ENCODE results near the gene DLGAP3. TPM values are rescaled to one million over a fixed set of nuclear protein-coding genes. Genes with fewer than 3 reads are reported as not detected.

The DLGAP3 gene
- total RNA-seq, 2 donors from 2014 or later = 0.24 to 0.28 TPM

DNA sequence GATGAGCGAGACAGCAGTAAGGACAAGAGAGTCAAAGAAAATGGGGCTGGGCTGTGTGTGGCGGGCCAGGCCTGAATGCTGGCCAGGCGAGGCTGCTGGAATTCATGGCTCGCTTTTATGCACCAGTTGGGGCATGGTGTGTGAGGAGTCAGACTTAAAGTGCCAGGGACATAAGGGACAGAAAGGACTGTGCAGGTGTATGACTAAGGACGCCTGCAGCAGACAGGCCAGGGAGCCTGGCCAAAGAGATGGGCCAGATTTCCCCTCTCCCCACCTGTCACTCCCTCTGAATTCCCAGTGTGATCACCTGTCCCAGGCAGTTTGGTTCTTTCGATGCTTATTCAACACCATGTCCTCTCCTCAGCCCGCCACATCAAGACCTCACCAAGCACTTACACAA is 53.0 kb downstream of the DLGAP3 start:
- intact Hi-C loops (cut with DNase I, micrococcal nuclease) = no loop called here
- no peak for ATAC-seq
- no peak for DNase-seq

DNA sequence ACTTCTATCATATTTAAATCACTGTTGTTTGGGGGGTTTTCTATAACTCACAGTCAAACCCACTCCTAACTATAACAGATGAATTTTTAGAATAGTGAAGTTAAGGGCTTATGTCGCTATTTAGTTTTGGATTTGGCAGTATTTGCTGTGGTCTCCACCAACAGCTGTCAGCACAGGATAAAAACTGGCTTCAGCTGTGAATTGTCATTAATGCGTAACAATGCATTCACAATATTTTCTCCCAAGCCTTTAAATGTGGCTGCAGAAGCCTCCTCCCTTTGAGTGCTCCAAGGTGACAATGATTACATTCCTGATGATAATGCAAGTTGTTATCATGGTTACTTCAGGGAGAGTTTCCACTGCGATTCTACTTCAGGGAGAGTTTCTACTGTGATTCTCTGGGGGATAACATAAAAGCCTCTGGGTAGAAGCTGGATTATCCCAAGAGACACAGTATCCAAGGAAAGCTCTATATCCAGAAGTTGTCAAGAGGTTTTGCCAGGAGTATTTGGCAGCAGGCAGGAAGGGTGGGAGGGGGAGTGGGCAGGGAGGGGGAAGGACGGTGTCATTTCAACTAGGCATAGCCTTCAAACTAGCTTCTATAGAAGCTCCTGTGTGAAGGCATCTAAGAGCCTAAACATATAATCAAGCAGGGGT is 55.0 kb downstream of the DLGAP3 start:
- ATAC-seq (no peak), DNase-seq (no peak)
- intact Hi-C loops (cut with DNase I, micrococcal nuclease) = no loop called here

DNA sequence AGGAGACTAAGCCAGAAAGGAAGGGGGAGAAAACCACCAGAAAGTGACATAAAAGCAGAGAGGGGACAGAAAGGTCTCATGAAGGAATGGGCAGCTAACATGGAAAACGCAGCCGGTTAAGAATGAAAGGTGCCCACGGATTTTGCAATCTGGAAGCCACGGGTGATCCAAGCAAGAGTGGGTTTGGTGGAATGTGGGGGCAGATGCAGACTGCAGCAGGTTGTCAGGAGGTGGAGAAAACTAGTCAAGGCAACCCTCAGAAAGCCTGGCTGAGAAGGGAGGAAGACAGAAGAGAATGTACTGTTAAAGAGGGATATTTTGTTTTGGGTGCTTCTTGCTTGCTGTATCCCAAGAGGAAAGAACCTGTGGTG is 57.3 kb downstream of the DLGAP3 start:
- ATAC-seq (no peak), DNase-seq (no peak)
- intact Hi-C loops (cut with DNase I, micrococcal nuclease) = no loop called here

DNA sequence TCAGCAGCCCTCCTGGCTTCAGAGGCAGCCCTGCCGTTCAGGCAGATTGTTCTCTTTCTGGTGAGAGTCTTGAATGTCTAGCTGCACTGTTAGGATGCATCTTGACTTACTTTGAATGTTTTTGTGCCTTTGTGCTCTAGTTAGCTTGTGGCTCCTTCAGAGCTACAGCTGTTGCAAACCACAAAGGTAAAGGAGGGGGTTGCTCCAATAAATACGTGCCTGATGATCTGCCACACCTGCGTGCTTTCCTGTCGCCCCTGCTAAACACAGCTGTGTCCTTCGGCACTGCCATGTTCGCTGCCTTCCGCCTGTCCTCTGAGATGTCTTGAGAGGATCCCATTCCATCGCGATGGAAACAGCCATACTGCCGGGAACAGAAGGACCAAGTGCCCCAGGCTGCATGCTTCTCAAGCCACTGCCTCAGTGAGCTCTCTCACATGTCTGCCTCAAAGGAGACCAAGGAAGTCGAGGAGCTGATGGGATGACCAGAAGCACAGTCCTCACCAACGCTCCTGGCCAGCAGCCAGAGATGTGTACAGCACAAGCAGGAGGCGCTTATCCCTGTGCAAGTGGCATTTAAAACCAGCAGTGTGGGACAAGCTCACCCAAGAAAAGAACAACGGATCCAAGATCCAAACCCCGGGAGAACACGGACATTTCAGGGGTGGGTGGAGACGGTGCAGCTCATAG is 57.9 kb downstream of the DLGAP3 start:
- ATAC-seq (no peak), DNase-seq (no peak)
- intact Hi-C loops (cut with DNase I, micrococcal nuclease) = no loop called here

DNA sequence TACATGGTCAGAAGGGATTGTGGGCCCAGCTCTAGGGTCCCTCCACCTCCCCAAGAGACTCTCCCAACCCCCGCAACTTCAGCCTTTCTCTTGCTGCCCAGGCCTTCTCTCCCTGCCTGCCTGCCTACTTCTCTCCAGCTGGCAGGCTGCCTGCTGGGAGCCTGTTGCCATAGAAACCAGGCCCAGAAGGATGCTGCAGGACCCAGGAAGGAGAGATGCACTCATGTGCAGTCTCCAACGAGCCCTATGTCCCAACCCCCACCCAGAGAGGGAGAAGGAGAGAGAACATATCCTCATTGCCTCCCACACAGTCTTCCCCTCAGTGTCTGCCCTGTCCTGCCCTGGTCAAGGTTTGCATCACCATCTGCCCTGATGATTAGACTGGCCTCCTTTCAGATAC is 59.1 kb downstream of the DLGAP3 start:
- intact Hi-C loops (cut with DNase I, micrococcal nuclease) = no loop called here
- DNase-seq (no peak), ATAC-seq (no peak)

DNA sequence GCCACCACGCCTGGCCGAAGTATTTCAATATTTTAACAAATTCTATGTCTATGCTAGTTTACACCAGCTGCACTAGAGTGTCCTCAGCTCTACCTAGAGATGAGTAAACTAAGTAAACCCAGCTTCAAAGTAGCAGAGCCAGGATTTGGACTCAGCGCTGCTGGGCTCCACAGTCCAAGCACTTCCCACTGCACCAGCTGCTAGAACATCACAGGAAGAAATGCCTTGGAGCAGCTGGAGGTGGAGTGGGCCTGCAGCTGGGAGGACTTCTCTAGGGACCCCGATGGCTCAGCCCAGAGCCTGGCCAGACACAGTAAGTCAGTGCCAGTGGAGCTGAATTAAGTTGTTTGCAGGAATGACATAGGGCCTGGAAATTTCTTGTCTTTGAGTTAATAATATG is 59.7 kb downstream of the DLGAP3 start:
- intact Hi-C loops (cut with DNase I, micrococcal nuclease) = no loop called here
- ATAC-seq = no peak
- DNase-seq = no peak

DNA sequence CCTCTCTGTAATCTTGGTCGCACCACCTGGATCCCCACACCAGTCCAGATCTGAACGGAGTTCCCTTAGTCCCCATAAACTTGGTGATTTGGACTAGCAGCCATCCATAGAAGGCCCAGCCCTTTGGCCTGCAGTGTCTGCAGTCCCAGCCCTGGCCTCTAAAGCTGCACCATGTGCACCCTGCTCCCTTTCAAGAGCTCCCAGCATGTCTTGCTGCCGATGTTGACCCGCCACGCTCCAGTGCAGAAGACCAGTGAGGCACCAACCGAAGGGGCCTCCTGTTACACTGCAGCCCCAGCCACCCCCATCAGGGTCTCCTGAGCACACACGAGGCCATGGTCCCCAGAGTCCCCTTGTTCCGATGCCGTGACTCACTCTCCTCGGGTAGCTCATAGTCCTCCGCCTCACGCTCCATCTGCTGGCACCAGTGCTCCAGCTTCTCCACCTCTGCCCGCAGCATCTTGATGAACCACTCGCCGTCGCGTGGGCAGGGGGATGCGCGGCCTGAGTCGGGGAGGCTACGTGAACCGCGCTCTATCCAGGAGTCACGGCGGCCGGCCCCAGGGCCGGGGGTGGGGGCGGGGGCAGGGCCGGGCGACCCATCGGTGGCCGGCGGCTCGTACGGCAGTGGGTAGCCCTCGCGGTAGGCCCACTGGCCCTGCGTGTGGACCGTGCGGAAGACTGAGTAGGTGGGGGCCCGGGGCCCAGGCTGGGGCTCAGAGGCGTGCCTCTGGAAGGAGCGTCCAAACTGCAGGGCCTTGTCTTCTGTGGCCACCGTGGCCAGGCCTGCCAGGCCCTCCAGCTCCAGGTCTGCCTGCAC is 61.0 kb downstream of the DLGAP3 start:
- DNase-seq (no peak), ATAC-seq (no peak)
- intact Hi-C loops (cut with DNase I, micrococcal nuclease) = no loop called here

DNA sequence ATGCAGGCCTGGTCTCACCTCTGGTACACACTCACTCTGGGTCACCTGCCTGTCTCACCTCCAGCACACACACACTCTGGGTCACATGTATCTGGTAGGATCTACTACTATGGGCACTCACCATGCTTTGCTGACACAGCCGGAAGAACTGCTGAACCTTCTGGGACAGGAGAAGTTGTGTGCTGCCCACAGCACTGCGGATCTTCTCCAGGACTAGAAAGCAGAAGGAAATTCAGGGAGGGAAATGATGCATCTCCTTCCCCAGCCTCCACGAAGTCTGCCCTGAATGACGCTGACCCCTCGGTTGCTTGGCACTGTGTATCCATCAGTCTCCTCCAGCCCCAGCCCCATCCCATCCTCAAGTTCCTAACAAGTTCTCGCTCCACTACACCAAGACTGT is 62.0 kb downstream of the DLGAP3 start:
- DNase-seq (no peak), ATAC-seq (no peak)
- intact Hi-C loops (cut with DNase I, micrococcal nuclease) = no loop called here

DNA sequence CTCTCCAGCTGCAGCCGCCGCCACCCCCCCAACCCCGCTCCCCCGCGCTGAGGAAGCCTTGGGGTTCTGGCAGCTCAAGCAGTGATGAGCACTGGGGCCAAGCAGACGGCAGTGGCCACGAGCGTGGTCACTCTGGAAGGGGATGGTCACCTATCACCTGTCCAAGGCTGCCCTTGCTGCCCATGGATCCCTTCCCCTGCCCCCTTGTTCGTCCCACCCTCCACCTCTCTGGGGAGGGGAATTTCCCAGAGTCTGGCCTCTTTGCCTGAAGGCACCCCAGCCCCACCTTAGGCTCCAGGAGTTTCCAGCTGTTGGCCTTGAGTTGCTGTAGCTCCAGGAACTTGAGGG is 62.7 kb downstream of the DLGAP3 start:
- ATAC-seq (no peak), DNase-seq (no peak)
- intact Hi-C loops (cut with DNase I, micrococcal nuclease) = no loop called here

DNA sequence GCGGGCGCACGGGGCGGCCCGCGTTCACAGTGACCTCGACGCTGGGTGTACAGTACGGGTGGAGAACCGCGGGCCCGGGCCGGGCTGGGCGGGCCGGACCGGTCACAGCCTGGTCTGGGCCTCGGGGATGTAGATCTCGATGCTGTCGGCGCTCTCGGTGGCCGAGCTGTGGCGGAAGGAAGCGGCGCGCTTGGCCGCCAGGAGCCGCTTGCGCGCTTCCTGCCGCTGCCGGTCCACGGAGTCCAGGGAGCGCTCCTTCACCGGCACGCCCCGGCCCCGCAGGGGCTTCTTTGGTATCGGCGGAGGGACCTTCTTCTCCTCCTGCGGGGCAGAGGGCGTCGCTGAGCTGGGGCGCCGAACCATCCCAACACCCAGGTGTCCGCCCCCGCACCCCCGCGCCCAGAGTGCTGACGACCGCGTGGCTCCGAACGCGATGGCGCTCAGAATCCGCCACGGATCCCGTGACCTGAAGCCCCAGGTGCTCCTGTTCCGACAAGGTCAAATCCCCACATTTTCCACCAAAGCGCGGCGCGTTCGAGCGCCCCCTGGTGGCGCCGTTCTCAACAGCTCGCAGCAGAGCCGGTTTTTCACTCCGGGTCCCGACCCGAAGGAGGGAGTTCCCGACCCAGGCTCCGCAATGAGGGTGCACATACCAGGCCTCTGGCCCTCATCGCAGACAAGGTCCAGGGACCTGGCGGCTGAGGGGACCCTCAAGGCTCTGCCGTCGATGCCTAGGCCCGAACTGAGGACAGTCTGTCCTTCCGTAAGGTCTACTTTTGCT is 63.3 kb downstream of the DLGAP3 start:
- ATAC-seq (peak; percentile 70), DNase-seq (peak; percentile 76 to 95)
- intact Hi-C loops (cut with DNase I, micrococcal nuclease) = no loop called here

DNA sequence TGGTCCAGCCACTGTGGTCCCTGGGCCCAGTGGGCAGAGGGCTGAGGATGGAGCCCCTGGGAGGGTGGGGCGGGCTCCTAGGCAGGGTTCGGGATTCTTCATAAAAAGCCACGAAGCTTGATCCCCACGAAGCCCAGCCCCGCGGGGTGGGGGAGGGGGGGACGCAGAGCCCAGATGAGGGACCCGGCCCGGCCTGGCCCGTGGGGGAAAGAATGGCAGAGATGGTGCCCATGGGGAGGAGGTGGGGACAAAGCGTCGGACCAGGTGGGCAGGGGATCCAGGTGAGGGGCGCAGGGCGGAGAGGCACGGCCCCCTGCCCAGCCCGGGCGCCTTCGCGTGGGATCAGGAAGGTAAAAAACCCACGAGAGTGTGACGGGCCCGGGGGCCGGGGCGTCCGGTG is 63.9 kb downstream of the DLGAP3 start:
- intact Hi-C loops (cut with DNase I, micrococcal nuclease) = no loop called here
- ATAC-seq (peak; percentile 2), DNase-seq (no peak)

DNA sequence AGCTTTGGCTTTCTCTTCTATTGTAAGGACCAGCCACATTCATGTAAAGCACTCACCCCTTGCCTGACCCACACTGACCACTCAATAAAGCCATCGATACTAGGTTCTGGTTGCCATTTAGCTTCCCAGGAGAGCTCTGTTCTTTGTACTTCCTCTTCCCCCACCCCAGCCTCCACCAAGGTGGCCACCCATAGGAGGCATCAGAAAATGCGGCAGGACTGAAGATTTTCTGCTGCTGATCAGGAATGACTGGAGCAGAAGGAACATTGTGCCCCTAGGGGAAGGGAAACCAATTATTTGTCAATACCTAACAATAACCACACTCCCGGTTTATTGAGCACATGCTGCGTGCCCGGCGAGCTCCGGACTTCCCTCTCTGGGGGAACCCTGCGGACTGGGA is 64.7 kb downstream of the DLGAP3 start:
- no peak for ATAC-seq
- intact Hi-C loops (cut with DNase I, micrococcal nuclease) = no loop called here
- DNase-seq = no peak

DNA sequence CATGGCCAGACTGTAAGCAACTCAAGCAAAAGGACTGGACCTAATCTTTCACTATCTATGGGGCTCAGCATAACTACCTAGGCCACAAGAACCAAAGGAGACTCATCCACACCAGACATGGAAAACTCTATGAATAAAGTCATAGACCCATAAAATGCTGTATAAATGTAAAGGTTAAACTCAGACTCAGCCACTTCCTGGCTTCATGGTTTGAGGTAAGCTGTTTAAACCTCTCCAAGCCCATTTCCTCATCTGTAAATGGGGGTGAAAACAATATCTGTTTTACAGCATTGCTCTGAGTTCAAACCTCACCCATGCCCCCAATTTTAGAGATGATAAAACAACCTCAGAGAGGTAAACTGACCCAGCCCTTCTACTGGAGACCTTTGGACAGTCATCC is 65.9 kb downstream of the DLGAP3 start:
- intact Hi-C loops (cut with DNase I, micrococcal nuclease) = no loop called here
- DNase-seq (no peak), ATAC-seq (peak; percentile 19)

DNA sequence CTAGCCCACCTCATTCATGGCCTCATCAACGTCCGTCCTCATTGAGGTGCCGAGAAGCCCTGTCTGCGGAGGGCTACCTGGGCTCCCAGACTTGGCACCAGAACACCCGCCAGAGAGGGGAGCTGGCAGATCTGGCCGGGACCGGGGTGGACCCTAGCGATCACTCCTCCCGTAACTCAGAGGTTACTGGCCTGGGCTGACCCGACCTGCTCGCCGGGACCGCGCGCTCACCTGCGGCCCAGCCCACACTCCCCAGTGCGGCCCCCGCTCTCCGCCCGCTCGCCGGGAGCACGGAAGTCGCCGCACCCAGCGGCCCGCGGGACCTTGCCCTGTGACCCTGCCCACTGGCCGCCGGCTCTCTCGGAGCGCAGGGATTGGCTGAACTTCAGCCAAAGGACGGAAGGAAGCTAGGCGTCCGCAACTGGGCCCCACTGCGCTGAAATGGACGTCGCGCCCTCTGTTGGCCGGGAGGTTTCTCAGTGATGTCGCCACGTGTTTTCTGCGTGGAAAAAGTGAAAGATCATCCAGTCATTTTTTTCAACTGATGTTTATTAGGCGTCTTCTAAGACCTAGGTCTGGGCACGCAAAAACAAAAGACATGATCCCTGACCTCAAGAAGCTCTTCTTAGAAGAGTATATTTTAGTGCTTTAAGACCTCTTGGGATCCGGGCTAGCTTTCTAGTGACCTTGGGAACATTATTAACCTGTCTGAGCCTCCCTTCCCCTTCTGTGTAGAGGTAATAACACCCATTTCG is 69.8 kb downstream of the DLGAP3 start, which contains the start of gene SMIM12:
TSS of gene SMIM12 (minus strand) at position 304 of the 755 bp plus-strand sequence. CDS start 3,772 bp downstream, outside the sequence.
- intact Hi-C loops (cut with DNase I, micrococcal nuclease) = no loop called here
- peak; percentile 95 for ATAC-seq

DNA sequence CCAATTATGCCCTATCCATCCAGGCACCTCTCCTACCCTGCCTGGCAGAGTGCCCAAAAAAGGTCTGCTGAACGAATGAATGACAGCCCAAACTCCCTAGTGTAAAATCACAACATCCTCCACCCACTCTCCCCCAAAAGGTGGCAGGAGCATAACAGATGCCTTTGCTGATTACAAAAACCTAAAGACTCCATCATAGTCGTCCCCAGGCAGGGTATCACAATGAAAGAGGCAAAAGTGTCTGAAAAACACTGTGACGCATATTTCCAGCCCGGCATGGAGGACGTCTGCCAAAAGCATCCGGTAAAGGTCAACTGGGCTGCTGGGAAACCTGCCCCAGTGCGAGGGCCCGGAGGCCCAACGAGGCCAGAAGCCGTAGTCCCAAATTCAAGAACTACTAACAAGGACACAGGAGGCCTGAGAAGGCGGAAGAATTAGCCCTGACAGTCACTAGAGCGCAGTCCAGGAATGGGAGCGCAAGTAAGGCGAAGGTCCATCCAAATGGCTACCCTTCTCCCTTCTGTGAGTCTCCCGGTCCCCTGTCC is 70.5 kb downstream of the DLGAP3 start:
- ATAC-seq = peak; percentile 40
- intact Hi-C loops (cut with DNase I, micrococcal nuclease) = no loop called here
- peak in 1 of 2 donors; percentile 30 for DNase-seq

More for the DNA sequence above, 69.8 kb downstream of the DLGAP3 start, which contains the start of gene SMIM12:
- peak; percentile 96 to 97 for DNase-seq

DNA sequence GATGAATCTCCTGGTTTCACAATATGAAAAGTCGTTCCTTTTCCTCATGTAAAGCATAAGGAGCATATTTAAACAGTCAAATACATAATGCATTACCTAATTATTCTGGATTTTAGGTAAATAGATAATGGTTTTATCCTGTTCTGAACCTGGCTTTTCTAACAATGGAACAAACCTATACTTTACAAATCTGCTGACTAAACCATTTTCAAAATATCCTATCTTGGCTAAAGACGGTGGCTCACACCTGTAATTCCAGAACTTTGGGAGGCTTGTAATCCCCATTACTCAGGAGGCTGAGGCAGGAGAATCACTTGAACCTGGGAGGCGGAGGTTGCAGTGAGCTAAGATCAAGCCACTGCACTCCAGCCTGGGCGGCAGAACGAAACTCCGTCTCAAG is 72.8 kb downstream of the DLGAP3 start:
- ATAC-seq = no peak
- intact Hi-C loops (cut with DNase I, micrococcal nuclease) = no loop called here
- DNase-seq = no peak

DNA sequence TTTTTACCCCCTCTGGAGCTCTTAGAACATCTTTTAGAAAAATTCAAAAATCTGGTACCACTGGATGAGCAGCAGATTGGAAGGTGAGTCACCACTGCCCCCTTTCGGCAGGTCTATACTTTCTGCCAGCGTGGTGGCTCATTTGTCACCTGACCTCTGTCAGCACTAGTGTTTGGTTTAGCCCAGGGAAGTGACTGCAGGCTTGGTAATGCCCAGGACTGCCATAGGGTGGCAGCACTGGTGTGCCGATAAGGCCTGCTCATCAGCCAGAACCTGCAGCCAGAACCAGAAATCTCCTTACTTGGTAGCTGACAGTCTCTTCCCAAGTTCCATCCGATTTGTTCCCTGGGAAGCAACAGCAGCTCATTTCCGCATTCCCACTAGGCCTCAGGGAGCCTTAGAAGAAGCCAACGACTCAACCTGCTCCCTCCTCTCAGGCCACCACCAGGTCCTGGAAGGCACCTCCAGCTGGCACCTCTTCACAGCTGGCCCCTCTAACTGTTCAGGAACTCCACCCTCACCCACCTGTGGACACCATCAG is 76.7 kb downstream of the DLGAP3 start:
- intact Hi-C loops (cut with DNase I, micrococcal nuclease) = no loop called here
- ATAC-seq = peak; percentile 99
- peak; percentile 89 to 90 for DNase-seq
